B cell (primary cell): ENCODE results near the gene VIPR2. TPM values are rescaled to one million over a fixed set of nuclear protein-coding genes. Genes with fewer than 3 reads are reported as not detected.

Experiments
- ATAC-seq: fragments of 200-7000 bp; cut with Tn5 transposase; one replicate; pipeline ENCODE4 v1.10.0; 2021; ENCODE audit warnings: low read depth, mild to moderate bottlenecking, moderate number of reproducible peaks, moderate library complexity
- CTCF ChIA-PET: fragments of 350-600 bp; sonication (Branson Sonifier 250); formaldehyde crosslinking; loops from one replicate; lab custom pipeline; 2021; ENCODE audit warnings: antibody characterized with exemption, inconsistent platforms; lab: Charles Lee
- POLR2A ChIA-PET: fragments of 350-600 bp; sonication (Branson Sonifier 250); formaldehyde crosslinking; loops from one replicate; lab custom pipeline; 2021; ENCODE audit warnings: antibody characterized with exemption; lab: Charles Lee
- DNase-seq: peaks from one replicate; pipeline ENCODE4 v3.0.0; 2013
- H2AFZ ChIP-seq: 2 replicates; pipeline ENCODE4 v1.6.1; 2012; ENCODE audit warnings: mild to moderate bottlenecking, low read depth, low read length; ENCODE audit not compliant: insufficient read depth, poor library complexity, severe bottlenecking
- H3K27ac ChIP-seq, 2 donors: 1 replicate in 1 of 2; 2 replicates in 1 of 2; pipeline ENCODE4 v1.5.1; 2012 to 2013; ENCODE audit warnings: low read length in 2 of 2, mild to moderate bottlenecking in 2 of 2, moderate library complexity in 1 of 2
- H3K27me3 ChIP-seq, 4 experiments: fragments of 200-600 bp in 1 of 4; sonication (generic) in 1 of 4; replicated peaks in 1 of 4; 1 replicate in 2 of 4; 2 replicates in 2 of 4; pipeline versions ENCODE4 v1.6.1 to v1.7.0; 2013 to 2016; ENCODE audit warnings: low read length in 3 of 4, mild to moderate bottlenecking in 2 of 4, mixed read lengths in 1 of 4, moderate library complexity in 1 of 4; ENCODE audit not compliant: insufficient read depth in 4 of 4, control insufficient read depth in 3 of 4; ENCODE audit errors: control extremely low read depth in 1 of 4
- H3K36me3 ChIP-seq, 2 experiments: replicated peaks in 1 of 2; 1 replicate in 1 of 2; 2 replicates in 1 of 2; pipeline versions ENCODE4 v1.6.1 to v1.7.1; 2013; ENCODE audit warnings: low read length in 1 of 2; ENCODE audit not compliant: insufficient read depth in 2 of 2, control insufficient read depth in 1 of 2; ENCODE audit errors: control extremely low read depth in 1 of 2, extremely low read depth in 1 of 2
- H3K4me1 ChIP-seq, 2 donors: fragments of 200-600 bp in 1 of 2; sonication (generic) in 1 of 2; 1 replicate in 1 of 2; 2 replicates in 1 of 2; pipeline versions ENCODE4 v1.5.1 to v1.6.1; 2013 to 2017; ENCODE audit warnings: low read length in 2 of 2; ENCODE audit not compliant: control insufficient read depth in 2 of 2, insufficient read depth in 2 of 2
- H3K4me2 ChIP-seq: replicated peaks from 2 replicates; pipeline ENCODE3; 2012; ENCODE audit warnings: mild to moderate bottlenecking, low read depth, low read length; ENCODE audit not compliant: poor library complexity, severe bottlenecking
- H3K4me3 ChIP-seq, 5 experiments: fragments of 200-600 bp in 1 of 5; sonication (generic) in 1 of 5; 1 replicate in 3 of 5; 2 replicates in 2 of 5; pipeline versions ENCODE4 v1.5.1 to v1.7.0; 2011 to 2016; ENCODE audit warnings: low read length in 4 of 5, mild to moderate bottlenecking in 4 of 5, low read depth in 2 of 5, control low read depth in 1 of 5, moderate library complexity in 1 of 5; ENCODE audit not compliant: insufficient read depth in 1 of 5; ENCODE audit errors: control extremely low read depth in 1 of 5, extremely low read depth in 1 of 5
- H3K79me2 ChIP-seq: fragments of 200-600 bp; sonication (generic); one replicate; pipeline ENCODE4 v1.6.0; 2016; ENCODE audit warnings: low read length; ENCODE audit not compliant: control insufficient read depth, insufficient read depth
- H3K9ac ChIP-seq: fragments of 200-600 bp; sonication (generic); 2 replicates; pipeline ENCODE4 v1.6.1; 2017; ENCODE audit warnings: mild to moderate bottlenecking, low read length, moderate library complexity
- H3K9me3 ChIP-seq, 3 donors: one replicate each; pipeline versions ENCODE4 v1.6.1 to v1.7.1; 2013; ENCODE audit warnings: low read length in 2 of 3; ENCODE audit not compliant: control insufficient read depth in 2 of 3, insufficient read depth in 1 of 3; ENCODE audit errors: control extremely low read depth in 1 of 3
- H4K20me1 ChIP-seq: 2 replicates; pipeline ENCODE4 v1.6.0; 2012; ENCODE audit warnings: mild to moderate bottlenecking, low read length; ENCODE audit not compliant: insufficient read depth, control insufficient read depth, poor library complexity, severe bottlenecking
- H3K27ac Mint-ChIP-seq: one replicate; pipeline ENCODE4 v1.8.0; 2021; ENCODE audit warnings: mixed read lengths
- H3K27me3 Mint-ChIP-seq: one replicate; pipeline ENCODE4 v1.8.0; 2021; ENCODE audit warnings: mixed read lengths
- H3K4me1 Mint-ChIP-seq: one replicate; pipeline ENCODE4 v1.8.0; 2021; ENCODE audit warnings: mixed read lengths
- H3K4me3 Mint-ChIP-seq: one replicate; pipeline ENCODE4 v1.8.0; 2021; ENCODE audit warnings: mixed read lengths
- H3K9me3 Mint-ChIP-seq: one replicate; pipeline ENCODE4 v1.8.0; 2022; ENCODE audit warnings: mixed read lengths; ENCODE audit not compliant: insufficient read depth
- EZH2 ChIP-seq: IDR thresholded peaks from 2 replicates; pipeline ENCODE4 v1.6.1; 2012; ENCODE audit warnings: borderline replicate concordance, low read depth, mild to moderate bottlenecking, moderate library complexity, low read length; ENCODE audit not compliant: insufficient read depth, poor library complexity, severe bottlenecking
- WGBS: methylation state at CpG from one replicate; pipeline ENCODE4 v1.1.5; 2013; ENCODE audit warnings: missing lambda C conversion rate; ENCODE audit not compliant: insufficient coverage; 5-methylcytosine and 5-hydroxymethylcytosine counted together
- intact Hi-C: fragments of 100-400 bp; cut with micrococcal nuclease; formaldehyde crosslinking; loops from one replicate; pipeline ENCODE4 v1.10.0; 2022
- polyA plus RNA-seq: library from polyadenylated mRNA; depleted of rRNA; stranded (reverse); fragments of >200 nt; gene quantifications from 2 replicates; pipeline ENCODE4 v1.2.3, GENCODE V29; 2012
- total RNA-seq, 2 donors: library from RNA; stranded (reverse); fragments of 120-200 nt in 1 of 2; gene quantifications; 1 replicate in 1 of 2; 2 replicates in 1 of 2; pipeline versions ENCODE4 v1.2.3 to v1.2.4, GENCODE V29; 2013 to 2022
- TF ChIP-seq, protein P1 (sequence below): fragments of 200-600 bp; IDR thresholded peaks from one replicate; pipeline ENCODE4 v1.8.0; 2022; ENCODE audit warnings: antibody characterized with exemption, mild to moderate bottlenecking

Gene VIPR2
- total and polyA plus RNA-seq, 2 donors (not counting 1 experiment from before 2014, with no cell fraction given) = not detected

DNA sequence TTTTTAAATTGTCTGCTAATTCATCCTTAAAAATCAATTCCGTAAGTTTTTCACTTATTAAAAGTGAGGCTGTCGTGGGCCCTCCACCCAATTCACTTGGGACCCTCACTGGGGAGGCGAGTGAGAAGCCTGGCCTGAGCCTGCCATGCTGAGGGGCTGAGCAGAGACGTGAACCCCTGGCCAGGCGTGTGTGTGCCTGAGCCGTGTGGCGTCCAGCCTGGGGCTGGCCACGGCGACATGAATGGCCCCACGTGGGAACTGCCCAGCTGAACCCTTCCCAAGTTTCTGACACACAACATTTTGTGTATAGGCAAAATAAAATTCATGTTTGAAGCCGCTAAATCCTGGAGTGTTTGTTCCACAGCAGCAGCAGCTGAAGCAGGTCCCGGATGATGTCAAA is 13.0 kb upstream of the VIPR2 start:
- no peak for TF ChIP-seq EZH2
- TF ChIP-seq, protein P1, sequence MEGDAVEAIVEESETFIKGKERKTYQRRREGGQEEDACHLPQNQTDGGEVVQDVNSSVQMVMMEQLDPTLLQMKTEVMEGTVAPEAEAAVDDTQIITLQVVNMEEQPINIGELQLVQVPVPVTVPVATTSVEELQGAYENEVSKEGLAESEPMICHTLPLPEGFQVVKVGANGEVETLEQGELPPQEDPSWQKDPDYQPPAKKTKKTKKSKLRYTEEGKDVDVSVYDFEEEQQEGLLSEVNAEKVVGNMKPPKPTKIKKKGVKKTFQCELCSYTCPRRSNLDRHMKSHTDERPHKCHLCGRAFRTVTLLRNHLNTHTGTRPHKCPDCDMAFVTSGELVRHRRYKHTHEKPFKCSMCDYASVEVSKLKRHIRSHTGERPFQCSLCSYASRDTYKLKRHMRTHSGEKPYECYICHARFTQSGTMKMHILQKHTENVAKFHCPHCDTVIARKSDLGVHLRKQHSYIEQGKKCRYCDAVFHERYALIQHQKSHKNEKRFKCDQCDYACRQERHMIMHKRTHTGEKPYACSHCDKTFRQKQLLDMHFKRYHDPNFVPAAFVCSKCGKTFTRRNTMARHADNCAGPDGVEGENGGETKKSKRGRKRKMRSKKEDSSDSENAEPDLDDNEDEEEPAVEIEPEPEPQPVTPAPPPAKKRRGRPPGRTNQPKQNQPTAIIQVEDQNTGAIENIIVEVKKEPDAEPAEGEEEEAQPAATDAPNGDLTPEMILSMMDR = no peak
- CTCF ChIA-PET = no interaction called here
- ATAC-seq (no peak), DNase-seq (no peak)
- no peak overlapping the region for H3K9ac ChIP-seq
- no peak overlapping the region for H3K27ac Mint-ChIP-seq
- H3K4me2 ChIP-seq = no peak overlapping the region
- H3K4me3 ChIP-seq = no peak overlapping the region
- H3K4me1 ChIP-seq = no peaks in the 10 kb centered on the region
- POLR2A ChIA-PET = no interaction called here
- no peaks in the 10 kb centered on the region for H3K79me2 ChIP-seq
- no peak overlapping the region for H2AFZ ChIP-seq
- H3K27me3 Mint-ChIP-seq = no peaks in the 10 kb centered on the region
- no peaks in the 10 kb centered on the region for H3K27me3 ChIP-seq
- no peaks in the 10 kb centered on the region for H3K36me3 ChIP-seq
- no peak overlapping the region for H3K27ac ChIP-seq
- intact Hi-C loops = no loop called here
- H3K9me3 Mint-ChIP-seq = no peaks in the 10 kb centered on the region
- peaks cover 0 to 3% (median 0%) of the 10 kb centered on the region in 3 donors for H3K9me3 ChIP-seq
- no peaks in the 10 kb centered on the region for H4K20me1 ChIP-seq
- H3K4me1 Mint-ChIP-seq = no peaks in the 10 kb centered on the region
- H3K4me3 Mint-ChIP-seq = no peak overlapping the region
- WGBS = 93% methylated on average over 12 of the region's 12 CpGs

DNA sequence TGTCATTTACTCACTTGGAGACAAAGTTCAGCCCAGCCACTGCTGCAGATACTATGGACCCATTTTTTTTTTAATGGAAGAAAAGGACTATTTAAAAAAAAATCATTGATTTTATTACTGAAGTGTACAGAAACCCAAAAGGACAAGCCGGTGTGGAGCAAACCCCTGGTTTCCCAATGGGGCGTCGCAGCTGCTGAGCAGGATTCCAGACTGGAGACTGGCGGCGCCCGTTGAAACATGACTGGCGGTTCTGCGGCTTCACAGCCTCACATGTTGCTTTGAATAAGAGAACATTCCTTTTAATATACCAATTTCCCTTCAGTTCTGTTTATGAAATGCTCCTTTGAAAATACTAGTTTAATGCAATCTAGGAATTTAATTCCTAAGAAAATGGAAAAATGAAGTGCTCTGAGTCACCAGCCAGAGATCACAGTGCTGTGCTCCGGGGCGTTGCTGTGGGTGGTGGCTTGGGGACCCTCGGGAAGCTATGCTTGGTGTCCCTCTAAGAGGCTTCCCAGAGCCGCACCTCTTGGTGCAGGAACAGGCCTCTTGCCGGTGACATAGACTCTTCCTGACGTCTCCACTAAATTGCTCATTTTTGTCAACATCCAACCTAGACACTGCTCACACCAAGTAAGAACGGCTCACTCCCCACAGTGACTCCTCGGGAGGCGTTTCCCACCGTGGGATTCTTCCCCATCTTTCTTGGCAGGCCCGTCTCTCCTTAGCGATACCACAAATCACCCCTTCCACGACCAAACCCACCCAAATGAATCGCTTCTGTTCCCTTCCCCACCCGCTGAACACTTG is 12.0 kb upstream of the VIPR2 start:
- no peak overlapping the region for H3K4me2 ChIP-seq
- no peaks in the 10 kb centered on the region for H4K20me1 ChIP-seq
- intact Hi-C loops = no loop called here
- no peak for TF ChIP-seq EZH2
- TF ChIP-seq, protein P1 = no peak
- 94% methylated on average over 20 of the region's 23 CpGs for WGBS
- POLR2A ChIA-PET = no interaction called here
- no peak overlapping the region for H3K4me3 ChIP-seq
- Mint-ChIP-seq H3K27me3 (no peaks in the 10 kb centered on the region), H3K4me3 (no peak overlapping the region), H3K9me3 (no peaks in the 10 kb centered on the region), H3K4me1 (no peaks in the 10 kb centered on the region), H3K27ac (no peak overlapping the region)
- H3K9ac ChIP-seq = no peak overlapping the region
- no peak for ATAC-seq
- CTCF ChIA-PET = no interaction called here
- H2AFZ ChIP-seq = no peak overlapping the region
- H3K36me3 ChIP-seq = no peaks in the 10 kb centered on the region
- no peak overlapping the region for H3K27ac ChIP-seq
- no peak for DNase-seq
- no peaks in the 10 kb centered on the region for H3K79me2 ChIP-seq
- no peaks in the 10 kb centered on the region for H3K4me1 ChIP-seq
- peaks cover 0 to 3% (median 0%) of the 10 kb centered on the region in 3 donors for H3K9me3 ChIP-seq
- no peaks in the 10 kb centered on the region for H3K27me3 ChIP-seq
